Stomach (tissue), 9 donors: Measurements from ENCODE around the gene SLC25A4. TPM values are rescaled to one million over a fixed set of nuclear protein-coding genes. Genes with fewer than 3 reads are reported as not detected.
"Not testable (repeated sequence)": the region's sequence is repeated elsewhere in the genome, so short reads cannot be mapped to it uniquely, and the experiment has no call there.

Source experiments
- DNase-seq, 2 donors: peaks; one replicate each; pipeline versions ENCODE4 v3.0.0 to v3.0.0-alpha.2; 2013 to 2019
- H3K27ac ChIP-seq, 5 donors: fragments of 200-600 bp in 4 of 5; sonication (generic) in 4 of 5; one replicate each; pipeline ENCODE4 v1.5.1; 2013 to 2019; ENCODE audit warnings: mild to moderate bottlenecking in 1 of 5, moderate library complexity in 1 of 5
- H3K27me3 ChIP-seq, 3 donors: fragments of 200-600 bp; sonication (generic); one replicate each; pipeline ENCODE4 v1.5.1; 2017 to 2019; ENCODE audit warnings: mixed run types in 1 of 3
- H3K36me3 ChIP-seq, 4 donors: fragments of 200-600 bp; sonication (generic); 1 replicate in 3 of 4; 2 replicates in 1 of 4; pipeline ENCODE4 v1.5.1; 2016 to 2019
- H3K4me1 ChIP-seq, 4 donors: fragments of 200-600 bp; sonication (generic); one replicate each; pipeline ENCODE4 v1.5.1; 2016 to 2019
- H3K4me3 ChIP-seq, 4 donors: fragments of 200-600 bp; sonication (generic) in 3 of 4; one replicate each; pipeline ENCODE4 v1.5.1; 2016 to 2019; ENCODE audit warnings: mild to moderate bottlenecking in 1 of 4
- H3K9me3 ChIP-seq, 4 donors: fragments of 200-600 bp; sonication (generic); one replicate each; pipeline ENCODE4 v1.5.1; 2016 to 2019
- CTCF ChIP-seq, 7 experiments: fragments of 450-650 bp in 4 of 7; fragments of 200-600 bp in 3 of 7; sonication (generic) in 3 of 7; IDR thresholded peaks; one replicate each; pipeline ENCODE4 v1.5.1; 2016 to 2019; ENCODE audit warnings: antibody characterized with exemption in 7 of 7, control low read depth in 2 of 7, mild to moderate bottlenecking in 1 of 7
- EP300 ChIP-seq: sonication (generic); formaldehyde crosslinking; IDR thresholded peaks from one replicate; pipeline ENCODE4 v1.6.1; 2017; ENCODE audit warnings: antibody characterized with exemption
- POLR2A ChIP-seq, 4 donors: fragments of 450-650 bp; IDR thresholded peaks; one replicate each; pipeline ENCODE4 v1.6.1; 2016; ENCODE audit warnings: antibody characterized with exemption in 4 of 4, control low read depth in 2 of 4, mild to moderate bottlenecking in 1 of 4, moderate library complexity in 1 of 4
- POLR2AphosphoS5 ChIP-seq, 3 donors: sonication (generic); formaldehyde crosslinking; IDR thresholded peaks; one replicate each; pipeline ENCODE4 v1.6.1; 2016; ENCODE audit warnings: antibody characterized with exemption in 3 of 3
- WGBS, 5 donors: extraction: QIAGEN DNeasy Blood & Tissue Kit in 3 of 5; methylation state at CpG; one replicate each; pipeline versions ENCODE4 v1.1.5 to v1.1.7; 2013 to 2018; 5-methylcytosine and 5-hydroxymethylcytosine counted together
- intact Hi-C: fragments of 100-400 bp; cut with DNase I; formaldehyde crosslinking; loops from one replicate; pipeline ENCODE4 v1.15.1; 2023; ENCODE audit warnings: low total_unique reads
- polyA plus RNA-seq, 3 donors: library from polyadenylated mRNA; stranded (reverse); fragments of 200-250 nt; gene quantifications; one replicate each; pipeline ENCODE4 v1.2.3, GENCODE V29; 2013
- total RNA-seq, 5 donors: library from RNA; depleted of rRNA; stranded (reverse); fragments of >200 nt; gene quantifications; one replicate each; pipeline versions ENCODE4 v1.1.0 to v1.2.3, GENCODE V29; 2014 to 2016
- donor health status: healthy with polysubstance abuse.
- donor health status: Bipolar disorder and iron deficiency.
- donor health status: healthy.

Gene SLC25A4
- total and polyA plus RNA-seq, 8 donors, result 10.7 to 140 (median 43.1) TPM

- H3K4me3 ChIP-seq, result no peak overlapping the region
- intact Hi-C loops, result no loop called here
- no peaks in the 10 kb centered on the region for H3K9me3 ChIP-seq
- H3K27ac ChIP-seq, result no peak overlapping the region
- WGBS, 5 donors, result 82 to 88% (median 85%) methylated on average over 9 of the region's 9 CpGs
- no peaks in the 10 kb centered on the region for H3K36me3 ChIP-seq
- DNase-seq, result no peak
- peaks cover 0 to 9% (median 6%) of the 10 kb centered on the region in 4 donors for H3K4me1 ChIP-seq
- TF ChIP-seq POLR2A (IDR thresholded peaks at IDR 0.05), result no peak
- peaks cover 0 to 6% (median 0%) of the 10 kb centered on the region in 3 donors for H3K27me3 ChIP-seq
Observed at GRCh38 chr4:185101354-185101890, 41.6 kb upstream of the SLC25A4 start.

- TF ChIP-seq POLR2AphosphoS5 (IDR thresholded peaks at IDR 0.05), result no peak
- TF ChIP-seq EP300, result no peak
- TF ChIP-seq CTCF (IDR thresholded peaks at IDR 0.05), result no peak
- TF ChIP-seq POLR2A (IDR thresholded peaks at IDR 0.05), result no peak
- no peak for DNase-seq
- no peaks in the 10 kb centered on the region for H3K9me3 ChIP-seq
- H3K4me1 ChIP-seq, result peaks cover 7 to 26% (median 19%) of the 10 kb centered on the region in 4 donors
- intact Hi-C loops, result no loop called here
- H3K36me3 ChIP-seq, result no peaks in the 10 kb centered on the region
- H3K27ac ChIP-seq, result no peak overlapping the region
- H3K4me3 ChIP-seq, result no peak overlapping the region
- peaks cover 0 to 6% (median 0%) of the 10 kb centered on the region in 3 donors for H3K27me3 ChIP-seq
Observed at GRCh38 chr4:185104733-185105132, 38.3 kb upstream of the SLC25A4 start.

- Histone ChIP-seq H3K4me1 (peaks cover 14 to 43% (median 34%) of the 10 kb centered on the region in 4 donors), H3K27me3 (no peaks in the 10 kb centered on the region), H3K36me3 (no peaks in the 10 kb centered on the region), H3K27ac (no peak overlapping the region), H3K4me3 (no peak overlapping the region), H3K9me3 (no peaks in the 10 kb centered on the region)
- 86 to 92% (median 92%) methylated on average over 3 of the region's 3 CpGs for WGBS, 5 donors
- intact Hi-C loops, result no loop called here
- no peak for TF ChIP-seq POLR2A (IDR thresholded peaks at IDR 0.05)
- no peak for TF ChIP-seq POLR2AphosphoS5 (IDR thresholded peaks at IDR 0.05)
- no peak for DNase-seq
Observed at GRCh38 chr4:185106353-185106752, 36.7 kb upstream of the SLC25A4 start.

GRCh38 chr4:185107574-185107973 lies 35.5 kb upstream of the SLC25A4 start:
- H3K27me3 ChIP-seq, intact Hi-C loops, H3K9me3 ChIP-seq, H3K36me3 ChIP-seq, H3K4me3 ChIP-seq, DNase-seq: not testable (repeated sequence)
- 88 to 96% (median 95%) methylated on average over 6 of the region's 6 CpGs for WGBS, 5 donors
- Histone ChIP-seq H3K4me1 (peaks cover 18 to 55% (median 42%) of the 10 kb centered on the region in 4 donors), H3K27ac (peak overlapping the region in 3 of 5 donors; percentile 80 to 83 (median 82))

GRCh38 chr4:185108185-185108584 lies 34.9 kb upstream of the SLC25A4 start:
- Histone ChIP-seq H3K36me3 (no peaks in the 10 kb centered on the region), H3K27ac (peak overlapping the region in 4 of 5 donors; percentile 69 to 83 (median 81)), H3K4me1 (peaks cover 19 to 61% (median 47%) of the 10 kb centered on the region in 4 donors), H3K4me3 (no peak overlapping the region), H3K27me3 (no peaks in the 10 kb centered on the region), H3K9me3 (no peaks in the 10 kb centered on the region)
- WGBS, 5 donors, result 30 to 47% (median 42%) methylated on average over 2 of the region's 2 CpGs
- no peak for TF ChIP-seq EP300
- TF ChIP-seq POLR2AphosphoS5 (IDR thresholded peaks at IDR 0.05), result no peak
- TF ChIP-seq CTCF (IDR thresholded peaks at IDR 0.05), result no peak
- TF ChIP-seq POLR2A (IDR thresholded peaks at IDR 0.05), result no peak
- intact Hi-C loops, result no loop called here
- peak in 1 of 2 donors; percentile 9 for DNase-seq

- peaks cover 19 to 61% (median 47%) of the 10 kb centered on the region in 4 donors for H3K4me1 ChIP-seq
- intact Hi-C loops, result no loop called here
- H3K36me3 ChIP-seq, result no peaks in the 10 kb centered on the region
- peak; percentile 46 to 50 for DNase-seq
- no peaks in the 10 kb centered on the region for H3K9me3 ChIP-seq
- TF ChIP-seq POLR2AphosphoS5 (IDR thresholded peaks at IDR 0.05) (peak in 2 of 3 donors; percentile 17 to 25), CTCF (IDR thresholded peaks at IDR 0.05) (no peak), EP300 (no peak)
- 27 to 49% (median 33%) methylated on average over 4 of the region's 4 CpGs for WGBS, 5 donors
- peak overlapping the region in 4 of 5 donors; percentile 69 to 83 (median 81) for H3K27ac ChIP-seq
- no peak overlapping the region for H3K4me3 ChIP-seq
- H3K27me3 ChIP-seq, result no peaks in the 10 kb centered on the region
Observed at GRCh38 chr4:185108669-185109068, 34.4 kb upstream of the SLC25A4 start.
